Hepatocyte (in vitro differentiated cells): ENCODE measurements around the gene SH3BP2.

Experiments
- EZH2 ChIP-seq: fragments of 200-600 bp; sonication (generic); IDR thresholded peaks from 2 replicates; pipeline ENCODE4 v1.6.1; 2016; ENCODE audit warnings: antibody characterized with exemption, mild to moderate bottlenecking, borderline replicate concordance
- TF ChIP-seq, protein P1 (sequence below): fragments of 200-600 bp; sonication (generic); IDR thresholded peaks from 2 replicates; pipeline ENCODE4 v1.5.1; 2016; ENCODE audit warnings: antibody characterized with exemption, mild to moderate bottlenecking; ENCODE audit not compliant: poor library complexity

DNA sequence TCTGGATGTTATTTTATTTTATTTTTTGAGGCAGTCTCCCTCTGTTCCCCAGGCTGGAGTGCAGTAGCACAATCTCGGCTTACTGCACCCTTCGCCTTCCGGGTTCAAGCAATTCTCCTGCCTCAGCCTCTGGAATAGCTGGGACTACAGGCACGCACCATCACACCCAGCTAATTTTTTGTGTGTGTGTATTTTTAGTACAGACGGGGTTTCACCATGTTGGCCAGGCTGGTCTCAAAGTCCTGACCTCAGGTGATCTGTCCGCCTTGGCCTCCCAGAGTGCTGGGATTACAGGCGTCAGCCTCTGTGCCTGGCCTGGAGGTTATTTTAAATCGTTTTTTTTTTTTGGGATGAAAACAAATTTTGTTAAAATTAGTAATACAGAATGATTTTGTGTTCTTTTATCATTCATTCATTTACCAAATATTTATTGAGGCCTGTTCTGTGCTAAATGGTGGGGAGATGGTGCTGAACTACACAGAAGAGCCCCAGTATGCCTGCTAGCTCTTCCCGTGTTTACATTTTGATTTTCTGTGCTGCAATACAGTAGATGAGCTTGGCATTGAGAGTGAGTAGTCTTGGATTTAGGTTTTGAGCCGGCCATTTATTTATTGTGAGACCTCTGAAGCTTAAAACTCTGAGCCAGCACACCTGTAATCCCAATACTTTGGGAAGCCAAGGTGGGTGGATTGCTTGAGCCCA lies 73.4 kb downstream of the SH3BP2 start:
- TF ChIP-seq EZH2: no peak
- TF ChIP-seq, protein P1, sequence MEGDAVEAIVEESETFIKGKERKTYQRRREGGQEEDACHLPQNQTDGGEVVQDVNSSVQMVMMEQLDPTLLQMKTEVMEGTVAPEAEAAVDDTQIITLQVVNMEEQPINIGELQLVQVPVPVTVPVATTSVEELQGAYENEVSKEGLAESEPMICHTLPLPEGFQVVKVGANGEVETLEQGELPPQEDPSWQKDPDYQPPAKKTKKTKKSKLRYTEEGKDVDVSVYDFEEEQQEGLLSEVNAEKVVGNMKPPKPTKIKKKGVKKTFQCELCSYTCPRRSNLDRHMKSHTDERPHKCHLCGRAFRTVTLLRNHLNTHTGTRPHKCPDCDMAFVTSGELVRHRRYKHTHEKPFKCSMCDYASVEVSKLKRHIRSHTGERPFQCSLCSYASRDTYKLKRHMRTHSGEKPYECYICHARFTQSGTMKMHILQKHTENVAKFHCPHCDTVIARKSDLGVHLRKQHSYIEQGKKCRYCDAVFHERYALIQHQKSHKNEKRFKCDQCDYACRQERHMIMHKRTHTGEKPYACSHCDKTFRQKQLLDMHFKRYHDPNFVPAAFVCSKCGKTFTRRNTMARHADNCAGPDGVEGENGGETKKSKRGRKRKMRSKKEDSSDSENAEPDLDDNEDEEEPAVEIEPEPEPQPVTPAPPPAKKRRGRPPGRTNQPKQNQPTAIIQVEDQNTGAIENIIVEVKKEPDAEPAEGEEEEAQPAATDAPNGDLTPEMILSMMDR: no peak
